Measurements from ENCODE around the gene ZNF668. TPM values are rescaled to one million over a fixed set of nuclear protein-coding genes. Genes with fewer than 3 reads are reported as not detected.

Gene ZNF668
- total RNA-seq, 1 experiment from 2014 or later, result 21.5 TPM

DNA sequence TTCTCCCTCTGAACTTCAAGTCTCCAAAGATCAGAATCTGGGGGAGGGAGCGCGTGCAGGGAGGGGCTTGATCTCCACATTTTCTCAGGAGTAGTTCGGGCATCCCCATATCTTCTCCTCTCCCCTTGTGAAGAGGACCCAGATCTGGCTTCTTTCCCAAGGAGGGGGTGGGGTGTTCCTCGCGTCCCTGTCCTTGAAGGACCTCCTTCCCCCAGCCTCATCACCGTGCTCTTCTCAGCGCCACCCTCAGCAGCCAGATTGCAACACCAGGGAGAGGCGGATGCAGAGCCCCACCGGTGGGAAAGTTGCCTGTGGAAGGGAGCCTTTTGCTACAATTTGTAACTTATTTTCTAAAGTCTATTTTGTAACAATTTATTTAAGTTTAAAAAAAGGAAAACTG lies 9.0 kb upstream of the ZNF668 start:
- ChIA-PET CTCF (interaction anchor here (0.6 kb wide), 1 partner anchor 11 kb away, joined by 5 read pairs; no protein-coding TSS in a partner anchor), POLR2A (no interaction called here)
- Histone ChIP-seq H3K4me1 (ENCODE audit: control insufficient read depth, insufficient read depth, low read length) (no peaks in the 10 kb centered on the region; the same call in 1 of the 2 replicates), H3K4me3 (ENCODE audit: low read depth in 2 of 2, low read length in 2 of 2) (no peak overlapping the region), H3K27ac (ENCODE audit: low read length) (no peak overlapping the region), H3K27me3 (ENCODE audit: control insufficient read depth, insufficient read depth, low read length) (no peaks in the 10 kb centered on the region), H3K36me3 (ENCODE audit: control insufficient read depth, insufficient read depth, low read length) (no peaks in the 10 kb centered on the region), H3K9me3 (ENCODE audit: control insufficient read depth, insufficient read depth, low read depth, low read length) (no peaks in the 10 kb centered on the region)
- intact Hi-C loops (cut with micrococcal nuclease; ENCODE audit: unreplicated experiment) (no loop called here), in situ Hi-C loops (cut with HindIII; ENCODE audit: low pct_unique_long_range_greater_than_20kb, low sequenced_read_pairs) (no loop called here)
- DNase-seq (ENCODE audit: low read depth, low spot score), result no peak
- no TSS peak for BruUV-seq (replicated peaks)
- ATAC-seq, result no peak
- TF ChIP-seq TCF7L2 (IDR thresholded peaks at IDR 0.05; ENCODE audit: low read depth, low read length) (no peak), POLR2AphosphoS5 (IDR thresholded peaks at IDR 0.05; ENCODE audit: low read depth, low read length) (no peak), REST (IDR thresholded peaks at IDR 0.05; ENCODE audit: insufficient read depth in 1 of 2, low read depth in 2 of 2, low read length in 1 of 2) (no peak), SIN3A (IDR thresholded peaks at IDR 0.05; ENCODE audit: borderline replicate concordance, insufficient read depth, low read depth, low read length) (no peak)
- TF ChIP-seq, protein P1, sequence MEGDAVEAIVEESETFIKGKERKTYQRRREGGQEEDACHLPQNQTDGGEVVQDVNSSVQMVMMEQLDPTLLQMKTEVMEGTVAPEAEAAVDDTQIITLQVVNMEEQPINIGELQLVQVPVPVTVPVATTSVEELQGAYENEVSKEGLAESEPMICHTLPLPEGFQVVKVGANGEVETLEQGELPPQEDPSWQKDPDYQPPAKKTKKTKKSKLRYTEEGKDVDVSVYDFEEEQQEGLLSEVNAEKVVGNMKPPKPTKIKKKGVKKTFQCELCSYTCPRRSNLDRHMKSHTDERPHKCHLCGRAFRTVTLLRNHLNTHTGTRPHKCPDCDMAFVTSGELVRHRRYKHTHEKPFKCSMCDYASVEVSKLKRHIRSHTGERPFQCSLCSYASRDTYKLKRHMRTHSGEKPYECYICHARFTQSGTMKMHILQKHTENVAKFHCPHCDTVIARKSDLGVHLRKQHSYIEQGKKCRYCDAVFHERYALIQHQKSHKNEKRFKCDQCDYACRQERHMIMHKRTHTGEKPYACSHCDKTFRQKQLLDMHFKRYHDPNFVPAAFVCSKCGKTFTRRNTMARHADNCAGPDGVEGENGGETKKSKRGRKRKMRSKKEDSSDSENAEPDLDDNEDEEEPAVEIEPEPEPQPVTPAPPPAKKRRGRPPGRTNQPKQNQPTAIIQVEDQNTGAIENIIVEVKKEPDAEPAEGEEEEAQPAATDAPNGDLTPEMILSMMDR (IDR thresholded peaks at IDR 0.05), result no peak

GRCh38 chr16:31082368-31083045 lies 8.5 kb upstream of the ZNF668 start:
- intact Hi-C loops (cut with micrococcal nuclease; ENCODE audit: unreplicated experiment) (no loop called here), in situ Hi-C loops (cut with HindIII; ENCODE audit: low pct_unique_long_range_greater_than_20kb, low sequenced_read_pairs) (no loop called here)
- Histone ChIP-seq H3K4me1 (ENCODE audit: control insufficient read depth, insufficient read depth, low read length) (no peaks in the 10 kb centered on the region; the same call in 1 of the 2 replicates), H3K27me3 (ENCODE audit: control insufficient read depth, insufficient read depth, low read length) (no peaks in the 10 kb centered on the region), H3K4me3 (ENCODE audit: low read depth in 2 of 2, low read length in 2 of 2) (no peak overlapping the region), H3K9me3 (ENCODE audit: control insufficient read depth, insufficient read depth, low read depth, low read length) (no peaks in the 10 kb centered on the region), H3K27ac (ENCODE audit: low read length) (no peak overlapping the region), H3K36me3 (ENCODE audit: control insufficient read depth, insufficient read depth, low read length) (no peaks in the 10 kb centered on the region; the same call in 1 of the 2 replicates)
- DNase-seq (ENCODE audit: low read depth, low spot score), result no peak
- CTCF ChIA-PET, result interaction anchor here (0.6 kb wide), 1 partner anchor 11 kb away, joined by 5 read pairs; no protein-coding TSS in a partner anchor
- TF ChIP-seq SIN3A (IDR thresholded peaks at IDR 0.05; ENCODE audit: borderline replicate concordance, insufficient read depth, low read depth, low read length) (no peak), POLR2AphosphoS5 (IDR thresholded peaks at IDR 0.05; ENCODE audit: low read depth, low read length) (no peak; the same call in 1 of the 2 replicates), REST (IDR thresholded peaks at IDR 0.05; ENCODE audit: insufficient read depth in 1 of 2, low read depth in 2 of 2, low read length in 1 of 2) (no peak), TCF7L2 (IDR thresholded peaks at IDR 0.05; ENCODE audit: low read depth, low read length) (no peak)
- TF ChIP-seq, protein P1 (IDR thresholded peaks at IDR 0.05), result no peak
- POLR2A ChIA-PET, result no interaction called here
- BruUV-seq (replicated peaks), result no TSS peak
- ATAC-seq, result no peak

All from Panc1 (cell line).